ENCODE results near the gene MYH11.

Gene MYH11

GRCh38 chr16:15827709-15828343 is 29.0 kb downstream of the MYH11 start:
- no peak overlapping the region for H2AFZ ChIP-seq
- no peaks in the 10 kb centered on the region for H3K79me2 ChIP-seq
- TF ChIP-seq CTCF (IDR thresholded peaks at IDR 0.05), result no peak
- no peaks in the 10 kb centered on the region for H3K36me3 ChIP-seq (ENCODE audit: control insufficient read depth, insufficient read depth, low read length)
- H3K4me3 ChIP-seq (ENCODE audit: low read depth, low read length), result no peak overlapping the region
- H3K4me1 ChIP-seq, result no peaks in the 10 kb centered on the region
- no peak overlapping the region for H3K4me2 ChIP-seq (ENCODE audit: low read length)
- no peak overlapping the region for H3K9ac ChIP-seq
- no peak overlapping the region for H3K27ac ChIP-seq
- H3K27me3 ChIP-seq (ENCODE audit: control insufficient read depth, insufficient read depth, low read length), result no peaks in the 10 kb centered on the region
- H3K9me3 ChIP-seq (ENCODE audit: control insufficient read depth, low read length), result no peaks in the 10 kb centered on the region

GRCh38 chr16:15827299-15827698 is 29.5 kb downstream of the MYH11 start:
- Histone ChIP-seq H3K36me3 (ENCODE audit: control insufficient read depth, insufficient read depth, low read length) (no peaks in the 10 kb centered on the region), H3K79me2 (no peaks in the 10 kb centered on the region), H3K4me3 (ENCODE audit: low read depth, low read length) (no peak overlapping the region), H3K4me2 (ENCODE audit: low read length) (no peak overlapping the region), H3K4me1 (no peaks in the 10 kb centered on the region), H3K27me3 (ENCODE audit: control insufficient read depth, insufficient read depth, low read length) (no peaks in the 10 kb centered on the region), H3K9me3 (ENCODE audit: control insufficient read depth, low read length) (no peaks in the 10 kb centered on the region), H3K9ac (no peak overlapping the region), H3K27ac (no peak overlapping the region), H2AFZ (no peak overlapping the region)
- no peak for TF ChIP-seq CTCF (IDR thresholded peaks at IDR 0.05)

GRCh38 chr16:15825750-15826305 is 31.0 kb downstream of the MYH11 start:
- H3K4me3 ChIP-seq (ENCODE audit: low read depth, low read length), result no peak overlapping the region
- no peaks in the 10 kb centered on the region for H3K27me3 ChIP-seq (ENCODE audit: control insufficient read depth, insufficient read depth, low read length)
- no peak overlapping the region for H3K4me2 ChIP-seq (ENCODE audit: low read length)
- H3K27ac ChIP-seq, result no peak overlapping the region
- TF ChIP-seq CTCF (IDR thresholded peaks at IDR 0.05), result no peak
- H3K79me2 ChIP-seq, result no peaks in the 10 kb centered on the region
- H2AFZ ChIP-seq, result no peak overlapping the region
- no peaks in the 10 kb centered on the region for H3K4me1 ChIP-seq
- no peak overlapping the region for H3K9ac ChIP-seq
- H3K9me3 ChIP-seq (ENCODE audit: control insufficient read depth, low read length), result no peaks in the 10 kb centered on the region
- H3K36me3 ChIP-seq (ENCODE audit: control insufficient read depth, insufficient read depth, low read length), result no peaks in the 10 kb centered on the region

- no peaks in the 10 kb centered on the region for H3K27me3 ChIP-seq (ENCODE audit: control insufficient read depth, insufficient read depth, low read length)
- no peak overlapping the region for H3K4me2 ChIP-seq (ENCODE audit: low read length)
- H3K4me1 ChIP-seq, result no peaks in the 10 kb centered on the region
- no peak for TF ChIP-seq CTCF (IDR thresholded peaks at IDR 0.05)
- no peak overlapping the region for H3K9ac ChIP-seq
- H3K79me2 ChIP-seq, result no peaks in the 10 kb centered on the region
- H3K9me3 ChIP-seq (ENCODE audit: control insufficient read depth, low read length), result no peaks in the 10 kb centered on the region
- no peaks in the 10 kb centered on the region for H3K36me3 ChIP-seq (ENCODE audit: control insufficient read depth, insufficient read depth, low read length)
- H2AFZ ChIP-seq, result no peak overlapping the region
- no peak overlapping the region for H3K27ac ChIP-seq
- no peak overlapping the region for H3K4me3 ChIP-seq (ENCODE audit: low read depth, low read length)
Measured at GRCh38 chr16:15822957-15823356, 33.9 kb downstream of the MYH11 start.

GRCh38 chr16:15820837-15821236 is 36.0 kb downstream of the MYH11 start:
- Histone ChIP-seq H3K36me3 (ENCODE audit: control insufficient read depth, insufficient read depth, low read length) (no peaks in the 10 kb centered on the region), H3K4me3 (ENCODE audit: low read depth, low read length) (no peak overlapping the region), H3K79me2 (no peaks in the 10 kb centered on the region), H2AFZ (no peak overlapping the region), H3K4me1 (no peaks in the 10 kb centered on the region), H3K27me3 (ENCODE audit: control insufficient read depth, insufficient read depth, low read length) (no peaks in the 10 kb centered on the region), H3K9me3 (ENCODE audit: control insufficient read depth, low read length) (no peaks in the 10 kb centered on the region), H3K27ac (no peak overlapping the region), H3K9ac (no peak overlapping the region), H3K4me2 (ENCODE audit: low read length) (no peak overlapping the region)
- TF ChIP-seq CTCF (IDR thresholded peaks at IDR 0.05), result no peak
